K562 (cell line): Measurements from ENCODE around the gene PRKG1. TPM values are rescaled to one million over a fixed set of nuclear protein-coding genes. Genes with fewer than 3 reads are reported as not detected.

Experiments used
- ATAC-seq: fragments of 200-7000 bp; cut with Tn5 transposase; 3 replicates; pipeline ENCODE4 v1.9.1; 2020; ENCODE audit warnings: moderate library complexity
- BruUV-seq: library from RNA; stranded (reverse); fragments of 400-500 nt; replicated peaks from 2 replicates; lab custom pipeline; 2021; lab: Mats Ljungman, UMichigan
- CTCF ChIA-PET: fragments of 300-600 bp; formaldehyde crosslinking; extraction: SDS; loops from one replicate; lab custom pipeline; 2021; ENCODE audit warnings: low intra/inter-chr PET ratio; lab: Yijun Ruan, JAX
- POLR2A ChIA-PET: fragments of 300-600, 350-650 bp; sonication (Branson Sonifier 250); formaldehyde crosslinking; extraction: SDS; loops from one replicate; lab custom pipeline; 2021; ENCODE audit warnings: antibody characterized with exemption, inconsistent platforms; lab: Yijun Ruan, JAX
- DNase-seq, 4 experiments: peaks; one replicate each; pipeline versions ENCODE4 v3.0.0 to v3.0.0-alpha.2; 2011 to 2018; ENCODE audit warnings: low spot score in 3 of 4, mixed read lengths in 3 of 4; ENCODE audit errors: extremely low read depth in 1 of 4
- FAIRE-seq: peaks from 2 replicates; lab custom pipeline; 2011; peaks lifted over from hg19 to GRCh38; lab: Jason Lieb, UNC
- H2AFZ ChIP-seq: 2 replicates; pipeline ENCODE4 v1.6.0; 2011; ENCODE audit warnings: low read depth, low read length, control low read depth, inconsistent platforms
- H3K27ac ChIP-seq: fragments of 200-600 bp; 3 replicates; pipeline ENCODE4 v1.8.0; 2011; ENCODE audit warnings: low read depth, mild to moderate bottlenecking, control low read depth, inconsistent platforms, low read length, moderate library complexity, mixed read lengths; ENCODE audit errors: extremely low read depth
- H3K27me3 ChIP-seq, 2 experiments: fragments of 300-600 bp in 1 of 2; 2 replicates in 1 of 2; 3 replicates in 1 of 2; pipeline versions ENCODE4 v1.6.0 to v1.8.0; 2011; ENCODE audit warnings: inconsistent platforms in 2 of 2, low read length in 2 of 2, mild to moderate bottlenecking in 1 of 2, mixed read lengths in 1 of 2, moderate library complexity in 1 of 2; ENCODE audit not compliant: control insufficient read depth in 2 of 2, insufficient read depth in 2 of 2
- H3K36me3 ChIP-seq: fragments of 300-600 bp; 3 replicates; pipeline ENCODE4 v1.8.0; 2011; ENCODE audit warnings: mild to moderate bottlenecking, low read length, inconsistent platforms; ENCODE audit not compliant: control insufficient read depth, insufficient read depth
- H3K4me1 ChIP-seq, 2 experiments: fragments of 200-600 bp in 1 of 2; replicated peaks in 1 of 2; 2 replicates in 1 of 2; 3 replicates in 1 of 2; pipeline versions ENCODE4 v1.5.1 to v1.8.0; 2011; ENCODE audit warnings: inconsistent platforms in 2 of 2, low read length in 2 of 2, mild to moderate bottlenecking in 1 of 2, mixed read lengths in 1 of 2, moderate library complexity in 1 of 2; ENCODE audit not compliant: control insufficient read depth in 2 of 2, insufficient read depth in 2 of 2
- H3K4me2 ChIP-seq: 2 replicates; pipeline ENCODE4 v1.6.1; 2011; ENCODE audit warnings: low read length, control low read depth, inconsistent platforms, mixed read lengths; ENCODE audit not compliant: insufficient read depth
- H3K4me3 ChIP-seq: fragments of 200-600 bp; sonication (generic), shearing (Covaris generic); 2 replicates; pipeline ENCODE4 v1.5.1; 2016; ENCODE audit warnings: control low read depth, inconsistent platforms
- H3K79me2 ChIP-seq: fragments of 200-600 bp; 3 replicates; pipeline ENCODE4 v1.8.0; 2011; ENCODE audit warnings: low read length, inconsistent platforms; ENCODE audit not compliant: control insufficient read depth, insufficient read depth
- H3K9ac ChIP-seq, 2 experiments: 2 replicates each; pipeline versions ENCODE4 v1.6.0 to v1.6.1; 2011; ENCODE audit warnings: low read depth in 2 of 2, low read length in 2 of 2, control low read depth in 1 of 2, inconsistent platforms in 1 of 2, mild to moderate bottlenecking in 1 of 2, mixed read lengths in 1 of 2; ENCODE audit not compliant: insufficient read depth in 1 of 2
- H3K9me1 ChIP-seq: one replicate; pipeline ENCODE4 v1.6.0; 2011; ENCODE audit warnings: inconsistent platforms, mild to moderate bottlenecking, low read length, moderate library complexity; ENCODE audit not compliant: control insufficient read depth, insufficient read depth
- H3K9me3 ChIP-seq: replicated peaks from 2 replicates; pipeline ENCODE4 v1.5.1; 2011; ENCODE audit warnings: low read depth, low read length, inconsistent platforms; ENCODE audit not compliant: control insufficient read depth, insufficient read depth
- H4K20me1 ChIP-seq: replicated peaks from 2 replicates; pipeline ENCODE4 v1.6.1; 2011; ENCODE audit warnings: low read length, inconsistent platforms, mixed read lengths; ENCODE audit not compliant: control insufficient read depth, insufficient read depth
- CAMTA2 ChIP-seq: fragments of 250-450 bp; sonication (Bioruptor Pico); conservative IDR thresholded peaks from 2 replicates; pipeline ENCODE4 v1.5.1; 2022
- GABPB1 ChIP-seq: sonication (generic); formaldehyde crosslinking; IDR thresholded peaks from 2 replicates; pipeline ENCODE4 v1.8.0; 2022; ENCODE audit warnings: mild to moderate bottlenecking, missing genetic modification reagents
- HEY1 ChIP-seq: fragments of 250-450 bp; sonication (Bioruptor Pico); IDR thresholded peaks from 2 replicates; pipeline ENCODE4 v1.5.0; 2020; ENCODE audit warnings: mild to moderate bottlenecking, moderate library complexity, borderline replicate concordance
- HIVEP1 ChIP-seq: fragments of 250-450 bp; sonication (Bioruptor Pico); IDR thresholded peaks from 2 replicates; pipeline ENCODE4 v1.4.0; 2020; ENCODE audit warnings: mild to moderate bottlenecking
- KLF13 ChIP-seq: fragments of 450-650 bp; IDR thresholded peaks from 2 replicates; pipeline ENCODE4 v1.6.1; 2016; ENCODE audit warnings: missing genetic modification characterization, low read depth, mild to moderate bottlenecking, missing compliant biosample characterization, moderate library complexity, borderline replicate concordance
- MYC ChIP-seq, 2 experiments: fragments of 250-450 bp in 1 of 2; sonication (Bioruptor Pico) in 1 of 2; IDR thresholded peaks; 2 replicates each; pipeline versions ENCODE4 v1.5.1 to v1.6.1; 2012 to 2021; ENCODE audit warnings: low read depth in 2 of 2, borderline replicate concordance in 1 of 2, improper control_type of control experiment in 1 of 2, low read length in 1 of 2, mild to moderate bottlenecking in 1 of 2, moderate library complexity in 1 of 2
- NCOA2 ChIP-seq, 2 experiments: fragments of 450-650 bp; IDR thresholded peaks; 2 replicates each; pipeline ENCODE4 v1.6.1; 2018; ENCODE audit warnings: mild to moderate bottlenecking in 2 of 2, moderate library complexity in 1 of 2; ENCODE audit not compliant: partially characterized antibody in 2 of 2
- PHF20 ChIP-seq: fragments of 450-650 bp; IDR thresholded peaks from 2 replicates; pipeline ENCODE4 v1.6.1; 2018; ENCODE audit not compliant: partially characterized antibody
- RFX5 ChIP-seq: IDR thresholded peaks from 2 replicates; pipeline ENCODE4 v1.6.1; 2011; ENCODE audit warnings: low read depth, mild to moderate bottlenecking, improper control_type of control experiment, low read length
- TCF7 ChIP-seq: sonication (generic); IDR thresholded peaks from 2 replicates; pipeline ENCODE4 v1.6.1; 2016; ENCODE audit warnings: antibody characterized with exemption, borderline replicate concordance
- TOE1 ChIP-seq, 2 experiments: fragments of 450-650 bp in 1 of 2; sonication (generic) in 1 of 2; formaldehyde crosslinking in 1 of 2; IDR thresholded peaks; 2 replicates each; pipeline versions ENCODE4 v1.7.1 to v1.8.0; 2016 to 2022; ENCODE audit warnings: borderline replicate concordance in 2 of 2, mild to moderate bottlenecking in 2 of 2, antibody characterized with exemption in 1 of 2, inconsistent platforms in 1 of 2, low read depth in 1 of 2, missing genetic modification reagents in 1 of 2, moderate library complexity in 1 of 2
- TSC22D4 ChIP-seq: fragments of 450-650 bp; IDR thresholded peaks from 2 replicates; pipeline ENCODE4 v1.6.1; 2016; ENCODE audit warnings: missing genetic modification characterization, missing biosample characterization, control low read depth
- ZNF217 ChIP-seq: sonication (generic); formaldehyde crosslinking; IDR thresholded peaks from 2 replicates; pipeline ENCODE4 v1.8.0; 2022; ENCODE audit warnings: mild to moderate bottlenecking, missing genetic modification reagents
- ZNF316 ChIP-seq: fragments of 450-650 bp; IDR thresholded peaks from 2 replicates; pipeline ENCODE4 v1.6.1; 2016
- WGBS: fragments of 100-300 bp; shearing (Covaris generic); methylation state at CpG from one replicate; pipeline ENCODE4 v1.1.6; 2016; ENCODE audit warnings: low coverage, mixed read lengths; ENCODE audit not compliant: insufficient coverage; ENCODE audit errors: missing lambda C conversion rate; 5-methylcytosine and 5-hydroxymethylcytosine counted together
- in situ Hi-C: fragments of 300-500 bp; cut with MboI; formaldehyde crosslinking; loops from 4 replicates; pipeline ENCODE4 v1.15.0; 2018; ENCODE audit warnings: inconsistent platforms, mixed read lengths
- intact Hi-C: fragments of 100-400 bp; cut with micrococcal nuclease; formaldehyde crosslinking; loops from 2 replicates; pipeline ENCODE4 v1.14.2; 2022
- polyA plus RNA-seq, 8 experiments: library from polyadenylated mRNA; depleted of rRNA in 4 of 8; stranded (reverse) in 5 of 8; unstranded in 3 of 8; fragments of >200 nt; fragmentation: Nextera tagmentation in 2 of 8; fragmentation: Illumina TruSeq in 1 of 8; extraction: Ambion mirVana in 2 of 8; extraction: Trizol in 1 of 8; gene quantifications; 2 replicates each; pipeline versions ENCODE4 v1.2.1 to v1.2.3, GENCODE V29; 2011 to 2014; ENCODE audit warnings: inconsistent platforms in 1 of 8, missing spikeins in 1 of 8
- total RNA-seq, 7 experiments: library from RNA; depleted of rRNA in 6 of 7; stranded (reverse); fragments of >200 nt in 6 of 7; fragmentation: Illumina TruSeq in 2 of 7; extraction: Trizol in 2 of 7; gene quantifications; 2 replicates each; pipeline versions ENCODE4 v1.2.1 to v1.2.3, GENCODE V29; 2011 to 2021; ENCODE audit warnings: low replicate concordance in 1 of 7
- TF ChIP-seq, protein P1 (sequence below): IDR thresholded peaks from 2 replicates; pipeline ENCODE4 v1.6.1; 2011; ENCODE audit warnings: borderline replicate concordance, low read depth, mild to moderate bottlenecking, moderate library complexity, low read length; ENCODE audit not compliant: insufficient read depth, poor library complexity, severe bottlenecking

Gene PRKG1
- total and polyA plus RNA-seq, 9 of the 15 experiments (the other 6 are each of a cell fraction or from before 2014, with no cell fraction given), result 0.22 TPM; not detected in 8

DNA sequence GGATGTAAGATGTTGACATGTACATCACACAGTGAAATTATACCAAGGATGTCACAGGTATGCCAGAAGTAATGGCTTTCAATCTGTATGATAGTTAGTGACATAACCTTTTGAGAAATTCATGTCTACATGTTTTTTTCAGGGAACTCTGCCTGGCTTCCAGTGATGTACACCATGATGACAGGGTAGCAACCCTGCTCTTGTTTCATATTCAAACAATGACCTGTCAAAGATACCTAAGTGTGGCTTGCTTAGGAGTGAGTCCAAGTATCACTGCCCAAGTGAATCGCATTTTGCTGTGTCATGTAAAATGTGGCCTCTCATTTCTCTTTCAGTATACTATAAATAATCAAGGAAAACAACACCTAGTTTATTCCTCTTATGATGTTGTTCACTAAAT, 1033.9 kb downstream of the PRKG1 start:
- Histone ChIP-seq H3K27ac (no peak overlapping the region), H3K4me1 (no peaks in the 10 kb centered on the region), H2AFZ (no peak overlapping the region), H4K20me1 (no peaks in the 10 kb centered on the region), H3K9me1 (no peaks in the 10 kb centered on the region), H3K4me3 (no peak overlapping the region), H3K9me3 (no peaks in the 10 kb centered on the region), H3K36me3 (no peaks in the 10 kb centered on the region), H3K79me2 (no peaks in the 10 kb centered on the region), H3K4me2 (no peak overlapping the region), H3K9ac (no peak overlapping the region), H3K27me3 (no peaks in the 10 kb centered on the region)
- FAIRE-seq (no peak), DNase-seq (no peak), ATAC-seq (no peak)
- in situ Hi-C loops (no loop called here), intact Hi-C loops (no loop called here)
- BruUV-seq, result no TSS peak
- 0% methylated on average over 1 of the region's 1 CpG for WGBS
- TF ChIP-seq NCOA2 (IDR thresholded peaks at IDR 0.05; ENCODE audit: partially characterized antibody in 2 of 2), result no peak
- 0 out of 2 replicates have a peak, but pooled peaks have one; percentile 6 for TF ChIP-seq ZNF316
- POLR2A ChIA-PET, result no interaction called here
- CTCF ChIA-PET, result no interaction called here

DNA sequence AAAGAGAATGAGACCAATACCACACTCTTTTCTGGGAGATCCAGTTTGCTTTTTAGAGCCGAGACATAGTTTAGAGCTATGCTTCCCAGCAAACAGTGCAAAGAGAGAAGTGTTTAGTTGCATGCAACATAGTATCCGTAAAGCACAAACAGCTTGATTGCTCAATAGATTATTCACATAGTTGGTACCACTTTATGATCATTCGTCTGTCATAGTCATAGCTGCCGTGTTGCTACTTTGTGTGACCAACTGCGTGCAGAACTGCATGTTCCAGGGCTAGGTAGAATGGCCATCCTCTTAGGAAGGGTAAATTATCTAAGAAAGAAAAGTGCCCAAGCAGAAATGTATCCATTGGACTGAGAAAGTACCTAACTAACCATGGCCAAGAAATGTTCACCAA, 1036.3 kb downstream of the PRKG1 start:
- Histone ChIP-seq H3K79me2 (no peaks in the 10 kb centered on the region), H3K9me3 (no peaks in the 10 kb centered on the region), H3K4me3 (no peak overlapping the region), H3K9ac (no peak overlapping the region), H2AFZ (no peak overlapping the region), H3K27ac (no peak overlapping the region), H3K9me1 (no peaks in the 10 kb centered on the region), H3K4me2 (no peak overlapping the region), H4K20me1 (no peaks in the 10 kb centered on the region), H3K4me1 (no peaks in the 10 kb centered on the region), H3K36me3 (no peaks in the 10 kb centered on the region), H3K27me3 (no peaks in the 10 kb centered on the region)
- ChIA-PET CTCF (no interaction called here), POLR2A (no interaction called here)
- DNase-seq, result no peak
- intact Hi-C loops (no loop called here), in situ Hi-C loops (no loop called here)
- no peak for ATAC-seq
- 0% methylated on average over 5 of the region's 5 CpGs for WGBS
- FAIRE-seq, result no peak
- no TSS peak for BruUV-seq
- TF ChIP-seq MYC (IDR thresholded peaks at IDR 0.05; ENCODE audit: low read depth, low read length), result no peak
- no peak for TF ChIP-seq MYC (CRISPR knock-in tag; IDR thresholded peaks at IDR 0.05; ENCODE audit: borderline replicate concordance, low read depth)
- TF ChIP-seq CAMTA2, result no peak
- TF ChIP-seq KLF13 (tag), result no peak
- TF ChIP-seq TSC22D4, result no peak
- no peak for TF ChIP-seq TOE1 (IDR thresholded peaks at IDR 0.05; ENCODE audit: borderline replicate concordance)
- no peak for TF ChIP-seq TOE1 (CRISPR knock-in tag; IDR thresholded peaks at IDR 0.05; ENCODE audit: borderline replicate concordance, low read depth)
- no peak for TF ChIP-seq HEY1 (CRISPR knock-in tag)
- TF ChIP-seq ZNF217, result no peak
- TF ChIP-seq TCF7, result no peak
- no peak for TF ChIP-seq HIVEP1 (CRISPR knock-in tag)
- TF ChIP-seq GABPB1 (CRISPR knock-in tag), result no peak
- TF ChIP-seq, protein P1, sequence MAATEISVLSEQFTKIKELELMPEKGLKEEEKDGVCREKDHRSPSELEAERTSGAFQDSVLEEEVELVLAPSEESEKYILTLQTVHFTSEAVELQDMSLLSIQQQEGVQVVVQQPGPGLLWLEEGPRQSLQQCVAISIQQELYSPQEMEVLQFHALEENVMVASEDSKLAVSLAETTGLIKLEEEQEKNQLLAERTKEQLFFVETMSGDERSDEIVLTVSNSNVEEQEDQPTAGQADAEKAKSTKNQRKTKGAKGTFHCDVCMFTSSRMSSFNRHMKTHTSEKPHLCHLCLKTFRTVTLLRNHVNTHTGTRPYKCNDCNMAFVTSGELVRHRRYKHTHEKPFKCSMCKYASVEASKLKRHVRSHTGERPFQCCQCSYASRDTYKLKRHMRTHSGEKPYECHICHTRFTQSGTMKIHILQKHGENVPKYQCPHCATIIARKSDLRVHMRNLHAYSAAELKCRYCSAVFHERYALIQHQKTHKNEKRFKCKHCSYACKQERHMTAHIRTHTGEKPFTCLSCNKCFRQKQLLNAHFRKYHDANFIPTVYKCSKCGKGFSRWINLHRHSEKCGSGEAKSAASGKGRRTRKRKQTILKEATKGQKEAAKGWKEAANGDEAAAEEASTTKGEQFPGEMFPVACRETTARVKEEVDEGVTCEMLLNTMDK, result no peak
- TF ChIP-seq PHF20, result no peak
- TF ChIP-seq RFX5, result no peak
